Endothelial cell of umbilical vein (primary cell): ENCODE data around the gene TCEAL4. TPM values are rescaled to one million over a fixed set of nuclear protein-coding genes. Genes with fewer than 3 reads are reported as not detected.

Source experiments
- BruUV-seq: library from RNA; stranded (reverse); fragments of 400-500 nt; replicated peaks from 2 replicates; lab custom pipeline; 2021; lab: Mats Ljungman, UMichigan
- CTCF ChIA-PET: fragments of 300-600, 350-600 bp; sonication (Branson Sonifier 250); formaldehyde crosslinking; loops from one replicate; lab custom pipeline; 2021; ENCODE audit warnings: antibody characterized with exemption, inconsistent platforms; lab: Charles Lee
- POLR2A ChIA-PET: fragments of 300-600, 350-600 bp; sonication (Branson Sonifier 250); formaldehyde crosslinking; loops from one replicate; lab custom pipeline; 2021; ENCODE audit warnings: antibody characterized with exemption, inconsistent platforms; lab: Charles Lee
- DNase-seq: peaks from one replicate; pipeline ENCODE4 v3.0.0-alpha.2; 2011; ENCODE audit warnings: low read depth, low spot score
- FAIRE-seq: peaks from 2 replicates; lab custom pipeline; 2011; peaks lifted over from hg19 to GRCh38; lab: Jason Lieb, UNC
- H2AFZ ChIP-seq: 2 replicates; pipeline ENCODE4 v1.6.0; 2012; ENCODE audit warnings: low read depth, low read length, control low read depth, inconsistent platforms
- H3K27ac ChIP-seq: 2 replicates; pipeline ENCODE4 v1.5.1; 2011; ENCODE audit warnings: low read depth, mild to moderate bottlenecking, control low read depth, low read length, moderate library complexity; ENCODE audit not compliant: insufficient read depth
- H3K27me3 ChIP-seq, 2 experiments: 2 replicates each; pipeline versions ENCODE4 v1.6.0 to v1.6.1; 2011; ENCODE audit warnings: low read length in 2 of 2, mixed read lengths in 1 of 2; ENCODE audit not compliant: control insufficient read depth in 2 of 2, insufficient read depth in 2 of 2
- H3K36me3 ChIP-seq, 2 experiments: 2 replicates in 1 of 2; 3 replicates in 1 of 2; pipeline ENCODE4 v1.5.1; 2011; ENCODE audit warnings: low read length in 2 of 2, mild to moderate bottlenecking in 1 of 2, moderate library complexity in 1 of 2; ENCODE audit not compliant: control insufficient read depth in 2 of 2, insufficient read depth in 2 of 2; ENCODE audit errors: extremely low read depth in 1 of 2
- H3K4me1 ChIP-seq: 3 replicates; pipeline ENCODE4 v1.5.1; 2011; ENCODE audit warnings: mild to moderate bottlenecking, low read length; ENCODE audit not compliant: control insufficient read depth, insufficient read depth; ENCODE audit errors: extremely low read depth
- H3K4me2 ChIP-seq: 2 replicates; pipeline ENCODE4 v1.6.1; 2011; ENCODE audit warnings: low read length, control low read depth, mixed read lengths; ENCODE audit not compliant: insufficient read depth
- H3K4me3 ChIP-seq, 3 experiments: fragments of 200-600 bp in 1 of 3; sonication (generic), shearing (Covaris generic) in 1 of 3; replicated peaks in 1 of 3; 2 replicates each; pipeline ENCODE4 v1.5.1; 2011 to 2016; ENCODE audit warnings: control low read depth in 3 of 3, low read length in 3 of 3, mild to moderate bottlenecking in 2 of 3, inconsistent platforms in 1 of 3, low read depth in 1 of 3, moderate library complexity in 1 of 3; ENCODE audit not compliant: insufficient read depth in 1 of 3
- H3K79me2 ChIP-seq: 2 replicates; pipeline ENCODE4 v1.6.0; 2012; ENCODE audit warnings: low read length, inconsistent platforms; ENCODE audit not compliant: control insufficient read depth, insufficient read depth
- H3K9ac ChIP-seq: replicated peaks from 2 replicates; pipeline ENCODE3; 2011; ENCODE audit warnings: low read length, control low read depth; ENCODE audit not compliant: insufficient read depth; ENCODE audit errors: extremely low read depth
- H3K9me1 ChIP-seq: replicated peaks from 3 replicates; pipeline ENCODE4 v1.6.0; 2011; ENCODE audit warnings: mild to moderate bottlenecking, low read length; ENCODE audit not compliant: control insufficient read depth, insufficient read depth; ENCODE audit errors: extremely low read depth
- H3K9me3 ChIP-seq: replicated peaks from 2 replicates; pipeline ENCODE4 v1.5.1; 2012; ENCODE audit warnings: low read length, inconsistent platforms; ENCODE audit not compliant: control insufficient read depth, insufficient read depth
- H4K20me1 ChIP-seq: replicated peaks from 2 replicates; pipeline ENCODE3; 2011; ENCODE audit warnings: mild to moderate bottlenecking, low read length; ENCODE audit not compliant: control insufficient read depth, insufficient read depth; ENCODE audit errors: extremely low read depth
- EZH2 ChIP-seq: IDR thresholded peaks from 2 replicates; pipeline ENCODE4 v1.6.1; 2012; ENCODE audit warnings: borderline replicate concordance, low read depth, mild to moderate bottlenecking, moderate library complexity, low read length, inconsistent platforms; ENCODE audit not compliant: severe bottlenecking
- FOS ChIP-seq: IDR thresholded peaks from 2 replicates; pipeline ENCODE4 v1.6.1; 2011; ENCODE audit warnings: mild to moderate bottlenecking, low read length, moderate library complexity, borderline replicate concordance; ENCODE audit not compliant: insufficient read depth
- GATA2 ChIP-seq: IDR thresholded peaks from 2 replicates; pipeline ENCODE4 v1.7.0; 2011; ENCODE audit warnings: low read depth, mild to moderate bottlenecking, moderate library complexity, mixed read lengths, low read length; ENCODE audit not compliant: insufficient read length, insufficient read depth
- JUN ChIP-seq: IDR thresholded peaks from 2 replicates; pipeline ENCODE4 v1.6.1; 2011; ENCODE audit warnings: borderline replicate concordance, low read depth; ENCODE audit not compliant: insufficient read length, insufficient read depth
- MYC ChIP-seq: IDR thresholded peaks from one replicate; pipeline ENCODE4 v1.6.1; 2011; ENCODE audit warnings: mild to moderate bottlenecking, low read depth, low read length
- POLR2A ChIP-seq: IDR thresholded peaks from 2 replicates; pipeline ENCODE4 v1.6.1; 2012; ENCODE audit warnings: low read depth, mild to moderate bottlenecking, control low read depth, low read length
- POLR2AphosphoS5 ChIP-seq: IDR thresholded peaks from 2 replicates; pipeline ENCODE4 v1.6.1; 2012; ENCODE audit warnings: low read depth, mild to moderate bottlenecking, control low read depth, low read length, moderate library complexity; ENCODE audit not compliant: insufficient read depth
- dilution Hi-C: fragments of 300-500 bp; cut with MboI; formaldehyde crosslinking; loops from one replicate; pipeline ENCODE4 v1.15.0; 2019; ENCODE audit warnings: low sequenced_read_pairs; ENCODE audit not compliant: extremely low pct_ligation_motif_present
- intact Hi-C: fragments of 100-400 bp; cut with micrococcal nuclease; formaldehyde crosslinking; loops from one replicate; pipeline ENCODE4 v1.10.0; 2022
- polyA plus RNA-seq, 4 experiments: library from polyadenylated mRNA; depleted of rRNA in 3 of 4; stranded (reverse) in 3 of 4; unstranded in 1 of 4; fragments of >200 nt; gene quantifications; 2 replicates each; pipeline versions ENCODE4 v1.2.1 to v1.2.3, GENCODE V29; 2011 to 2012; ENCODE audit warnings: missing spikeins in 1 of 4
- total RNA-seq: library from RNA; stranded (reverse); gene quantifications from 2 replicates; pipeline ENCODE4 v1.2.3, GENCODE V29; 2021
- TF ChIP-seq, protein P1 (sequence below), 2 donors: IDR thresholded peaks; 1 replicate in 1 of 2; 2 replicates in 1 of 2; pipeline ENCODE4 v1.5.1; 2011; ENCODE audit warnings: low read length in 2 of 2, mild to moderate bottlenecking in 2 of 2, moderate library complexity in 2 of 2, control low read depth in 1 of 2, inconsistent platforms in 1 of 2, low read depth in 1 of 2; ENCODE audit not compliant: insufficient read depth in 1 of 2; ENCODE audit errors: extremely low read depth in 1 of 2
- TF ChIP-seq, protein P2 (sequence below): IDR thresholded peaks from 2 replicates; pipeline ENCODE4 v1.6.1; 2011; ENCODE audit not compliant: insufficient read depth, insufficient read length

The TCEAL4 gene
- total and polyA plus RNA-seq, 2 donors (not counting 3 experiments of a cell fraction or from before 2014, with no cell fraction given) = 16.9 to 74.6 TPM

DNA sequence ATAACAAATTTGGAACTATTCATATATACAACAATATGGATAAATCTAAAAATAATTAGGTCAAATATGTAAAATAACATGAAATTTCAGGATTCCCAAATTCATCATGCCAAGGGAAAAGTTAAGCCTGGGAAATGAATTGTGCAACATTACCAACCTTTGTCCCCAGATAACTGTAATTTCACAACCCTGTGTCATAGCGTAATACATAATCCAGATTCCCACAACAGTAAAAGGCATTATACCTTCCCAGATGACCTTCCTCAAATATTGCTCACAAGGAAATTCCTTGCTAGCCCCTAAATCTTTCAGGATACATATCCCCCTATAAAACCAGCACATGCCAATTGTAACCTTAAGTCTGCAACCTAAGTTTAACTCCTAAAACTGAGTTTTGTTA is 33.1 kb upstream of the TCEAL4 start:
- Histone ChIP-seq H3K9me1 (no peaks in the 10 kb centered on the region), H3K36me3 (no peaks in the 10 kb centered on the region), H3K9ac (no peak overlapping the region), H4K20me1 (no peaks in the 10 kb centered on the region), H3K4me2 (no peak overlapping the region), H3K79me2 (no peaks in the 10 kb centered on the region), H3K27ac (no peak overlapping the region), H3K4me3 (no peak overlapping the region), H2AFZ (no peak overlapping the region), H3K27me3 (no peaks in the 10 kb centered on the region), H3K4me1 (peaks cover 2% of the 10 kb centered on the region), H3K9me3 (no peaks in the 10 kb centered on the region)
- ChIA-PET CTCF (no interaction called here), POLR2A (no interaction called here)
- dilution Hi-C loops (no loop called here), intact Hi-C loops (no loop called here)
- TF ChIP-seq POLR2A = no peak
- TF ChIP-seq, protein P1, sequence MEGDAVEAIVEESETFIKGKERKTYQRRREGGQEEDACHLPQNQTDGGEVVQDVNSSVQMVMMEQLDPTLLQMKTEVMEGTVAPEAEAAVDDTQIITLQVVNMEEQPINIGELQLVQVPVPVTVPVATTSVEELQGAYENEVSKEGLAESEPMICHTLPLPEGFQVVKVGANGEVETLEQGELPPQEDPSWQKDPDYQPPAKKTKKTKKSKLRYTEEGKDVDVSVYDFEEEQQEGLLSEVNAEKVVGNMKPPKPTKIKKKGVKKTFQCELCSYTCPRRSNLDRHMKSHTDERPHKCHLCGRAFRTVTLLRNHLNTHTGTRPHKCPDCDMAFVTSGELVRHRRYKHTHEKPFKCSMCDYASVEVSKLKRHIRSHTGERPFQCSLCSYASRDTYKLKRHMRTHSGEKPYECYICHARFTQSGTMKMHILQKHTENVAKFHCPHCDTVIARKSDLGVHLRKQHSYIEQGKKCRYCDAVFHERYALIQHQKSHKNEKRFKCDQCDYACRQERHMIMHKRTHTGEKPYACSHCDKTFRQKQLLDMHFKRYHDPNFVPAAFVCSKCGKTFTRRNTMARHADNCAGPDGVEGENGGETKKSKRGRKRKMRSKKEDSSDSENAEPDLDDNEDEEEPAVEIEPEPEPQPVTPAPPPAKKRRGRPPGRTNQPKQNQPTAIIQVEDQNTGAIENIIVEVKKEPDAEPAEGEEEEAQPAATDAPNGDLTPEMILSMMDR (IDR thresholded peaks at IDR 0.05; ENCODE audit: extremely low read depth in 1 of 2, insufficient read depth in 1 of 2, low read depth in 1 of 2, low read length in 2 of 2) = no peak
- TF ChIP-seq FOS = no peak
- TF ChIP-seq GATA2 = no peak
- no peak for TF ChIP-seq MYC
- TF ChIP-seq POLR2AphosphoS5 = no peak
- no peak for TF ChIP-seq EZH2
- TF ChIP-seq, protein P2, sequence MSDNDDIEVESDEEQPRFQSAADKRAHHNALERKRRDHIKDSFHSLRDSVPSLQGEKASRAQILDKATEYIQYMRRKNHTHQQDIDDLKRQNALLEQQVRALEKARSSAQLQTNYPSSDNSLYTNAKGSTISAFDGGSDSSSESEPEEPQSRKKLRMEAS = no peak
- no peak for TF ChIP-seq JUN
- DNase-seq = no peak
- no TSS peak for BruUV-seq
- no peak for FAIRE-seq
